GM12878 (cell line): ENCODE measurements around the gene NF1. TPM values are rescaled to one million over a fixed set of nuclear protein-coding genes. Genes with fewer than 3 reads are reported as not detected.

ENCODE experiments used
- ATAC-seq: fragments of 200-7000 bp; cut with Tn5 transposase; 3 replicates; pipeline ENCODE4 v1.9.1; 2020; ENCODE audit warnings: mild to moderate bottlenecking, moderate library complexity
- BruUV-seq: library from RNA; stranded (reverse); fragments of 400-500 nt; replicated peaks from 2 replicates; lab custom pipeline; 2021; lab: Mats Ljungman, UMichigan
- CTCF ChIA-PET: fragments of 300-600 bp; sonication (Branson Sonifier 250); formaldehyde crosslinking; extraction: SDS; loops from one replicate; lab custom pipeline; 2021; ENCODE audit warnings: inconsistent platforms; lab: Yijun Ruan, JAX
- POLR2A ChIA-PET: fragments of 350-600 bp; formaldehyde crosslinking; extraction: SDS; loops from one replicate; lab custom pipeline; 2021; ENCODE audit warnings: inconsistent platforms; lab: Charles Lee
- RAD21 ChIA-PET: fragments of 300-600 bp; sonication (Branson Sonifier 250); formaldehyde crosslinking; loops from one replicate; lab custom pipeline; 2023; ENCODE audit warnings: antibody characterized with exemption; ENCODE audit not compliant: unreplicated experiment; lab: Charles Lee
- SMC1A ChIA-PET: fragments of 300-600 bp; sonication (Branson Sonifier 250); formaldehyde crosslinking; loops from one replicate; lab custom pipeline; 2023; ENCODE audit not compliant: unreplicated experiment, uncharacterized antibody; lab: Charles Lee
- DNase-seq: peaks from one replicate; pipeline ENCODE4 v3.0.0-alpha.2; 2011; ENCODE audit warnings: low read depth, low spot score
- FAIRE-seq: peaks from 3 replicates; lab custom pipeline; 2011; peaks lifted over from hg19 to GRCh38; lab: Jason Lieb, UNC
- H2AFZ ChIP-seq: 2 replicates; pipeline ENCODE4 v1.6.0; 2011; ENCODE audit warnings: low read depth, low read length, control low read depth; ENCODE audit not compliant: control insufficient read depth
- H3K27ac ChIP-seq: 2 replicates; pipeline ENCODE4 v1.5.1; 2011; ENCODE audit warnings: control low read depth; ENCODE audit not compliant: control insufficient read depth, insufficient read depth
- H3K27me3 ChIP-seq, 2 experiments: replicated peaks in 1 of 2; 2 replicates each; pipeline versions ENCODE4 v1.6.0 to v1.6.1; 2011; ENCODE audit warnings: low read length in 1 of 2; ENCODE audit not compliant: control insufficient read depth in 2 of 2, insufficient read depth in 2 of 2
- H3K36me3 ChIP-seq, 2 experiments: 2 replicates each; pipeline ENCODE4 v1.5.1; 2011; ENCODE audit warnings: low read length in 1 of 2; ENCODE audit not compliant: control insufficient read depth in 2 of 2, insufficient read depth in 2 of 2
- H3K4me1 ChIP-seq: 2 replicates; pipeline ENCODE4 v1.6.1; 2011; ENCODE audit warnings: mild to moderate bottlenecking, low read length, moderate library complexity, mixed read lengths; ENCODE audit not compliant: control insufficient read depth, insufficient read depth
- H3K4me2 ChIP-seq: 2 replicates; pipeline ENCODE4 v1.6.0; 2011; ENCODE audit warnings: control low read depth; ENCODE audit not compliant: control insufficient read depth, insufficient read depth
- H3K4me3 ChIP-seq: fragments of 200-600 bp; sonication (generic); 2 replicates; pipeline ENCODE4 v1.5.1; 2016
- H3K79me2 ChIP-seq: 2 replicates; pipeline ENCODE4 v1.6.0; 2011; ENCODE audit warnings: low read length; ENCODE audit not compliant: control insufficient read depth, insufficient read depth
- H3K9ac ChIP-seq: 2 replicates; pipeline ENCODE4 v1.8.0; 2011; ENCODE audit warnings: low read length, control low read depth, mixed read lengths; ENCODE audit not compliant: control insufficient read depth, insufficient read depth
- H3K9me3 ChIP-seq: replicated peaks from 3 replicates; pipeline ENCODE4 v1.5.1; 2011; ENCODE audit warnings: mild to moderate bottlenecking, low read length; ENCODE audit not compliant: control insufficient read depth, insufficient read depth
- H4K20me1 ChIP-seq: 2 replicates; pipeline ENCODE4 v1.6.0; 2011; ENCODE audit not compliant: control insufficient read depth, insufficient read depth
- IKZF2 ChIP-seq, 2 experiments: fragments of 450-650 bp; IDR thresholded peaks; 2 replicates each; pipeline ENCODE4 v1.6.1; 2017; ENCODE audit warnings: mild to moderate bottlenecking in 2 of 2, moderate library complexity in 2 of 2
- REST ChIP-seq: IDR thresholded peaks from 2 replicates; pipeline ENCODE4 v1.6.1; 2012; ENCODE audit warnings: mild to moderate bottlenecking, low read depth, low read length
- WGBS: methylation state at CpG from one replicate; pipeline ENCODE4 v1.1.6; 2016; ENCODE audit warnings: low lambda C conversion rate; ENCODE audit not compliant: insufficient replicate concordance, insufficient coverage; ENCODE audit errors: missing lambda C conversion rate; 5-methylcytosine and 5-hydroxymethylcytosine counted together
- in situ Hi-C: fragments of 300-500 bp; cut with MboI; formaldehyde crosslinking; loops from 9 replicates; pipeline ENCODE4 v1.14.3; 2018; ENCODE audit warnings: mixed read lengths
- intact Hi-C: fragments of 100-400 bp; cut with micrococcal nuclease; formaldehyde crosslinking; loops from one replicate; pipeline ENCODE4 v1.14.2; 2022; ENCODE audit not compliant: unreplicated experiment
- polyA plus RNA-seq, 11 experiments: library from polyadenylated mRNA; depleted of rRNA in 4 of 11; unstranded in 6 of 11; stranded (reverse) in 5 of 11; fragments of >200 nt; fragmentation: Nextera tagmentation in 4 of 11; fragmentation: Illumina TruSeq in 1 of 11; extraction: Ambion mirVana in 4 of 11; extraction: Trizol in 1 of 11; gene quantifications; 1 replicate in 1 of 11; 2 replicates in 10 of 11; pipeline versions ENCODE4 v1.2.1 to v1.2.3, GENCODE V29; 2011 to 2016; ENCODE audit warnings: inconsistent platforms in 2 of 11, missing spikeins in 2 of 11, low read depth in 1 of 11
- total RNA-seq, 4 experiments: library from RNA; depleted of rRNA in 3 of 4; stranded (reverse); fragments of >200 nt in 3 of 4; fragmentation: Illumina TruSeq in 1 of 4; extraction: Trizol in 1 of 4; gene quantifications; 2 replicates each; pipeline versions ENCODE4 v1.2.1 to v1.2.3, GENCODE V29; 2013 to 2021

Gene NF1
- total and polyA plus RNA-seq, 10 of the 15 experiments (the other 5 are each of a cell fraction or from before 2014, with no cell fraction given) = 2.5 to 31.8 (median 16.6) TPM

- 37% methylated on average over 11 of the region's 11 CpGs for WGBS
Observed at GRCh38 chr17:31394544-31394943, 299.8 kb downstream of the NF1 start.

More at GRCh38 chr17:31394544-31394943, 299.8 kb downstream of the NF1 start:
- Histone ChIP-seq H4K20me1 (no peaks in the 10 kb centered on the region; the same call in 1 of the 2 replicates), H3K27me3 (peaks cover 12% of the 10 kb centered on the region in 2 experiments), H3K9ac (no peak overlapping the region), H3K4me2 (no peak overlapping the region), H3K36me3 (no peaks in the 10 kb centered on the region), H3K27ac (no peak overlapping the region), H3K79me2 (no peaks in the 10 kb centered on the region), H3K9me3 (no peaks in the 10 kb centered on the region), H3K4me1 (no peaks in the 10 kb centered on the region), H3K4me3 (no peak overlapping the region), H2AFZ (no peak overlapping the region)
- ChIA-PET SMC1A (no interaction called here), POLR2A (no interaction called here), RAD21 (no interaction called here), CTCF (no interaction called here)
- in situ Hi-C loops (no loop called here), intact Hi-C loops (no loop called here)
- ATAC-seq (peak; percentile 65), DNase-seq (no peak), FAIRE-seq (no peak)
- no peak for TF ChIP-seq IKZF2 (IDR thresholded peaks at IDR 0.05)
- TF ChIP-seq REST = peak; percentile 97
- no TSS peak for BruUV-seq
